OCI-LY3 (cell line): ENCODE results near the gene HPCAL1.

ENCODE experiments used
- EZH2phosphoT487 ChIP-seq: fragments of 200-600 bp; shearing (Covaris generic); IDR thresholded peaks from 2 replicates; pipeline ENCODE4 v1.6.1; 2018; ENCODE audit warnings: antibody characterized with exemption, mixed run types, low read depth
- TF ChIP-seq, protein P1 (sequence below): fragments of 200-600, 300-600 bp; sonication (generic); IDR thresholded peaks from 2 replicates; pipeline ENCODE4 v1.5.1; 2014; ENCODE audit warnings: antibody characterized with exemption, low read length, low read depth

DNA sequence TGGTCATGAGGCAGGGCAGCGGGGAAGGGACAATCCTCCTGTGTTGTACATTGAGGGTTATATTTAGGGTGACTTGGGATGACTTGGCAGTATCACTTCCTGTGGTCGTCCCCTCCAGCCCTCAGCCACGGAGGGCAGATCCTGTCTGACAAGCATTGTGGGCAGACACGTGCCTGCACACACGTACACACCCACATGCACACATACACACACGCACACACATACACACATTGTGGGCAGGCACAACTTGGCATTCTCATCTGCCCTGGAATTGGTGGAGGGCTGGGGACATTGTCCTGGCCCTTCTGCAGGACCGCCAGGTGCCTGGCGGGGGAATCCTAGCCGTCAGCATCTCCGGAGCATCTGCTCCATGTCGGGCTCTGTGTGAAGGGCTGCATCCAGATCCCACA lies 97.9 kb downstream of the HPCAL1 start:
- TF ChIP-seq EZH2phosphoT487 = no peak
- TF ChIP-seq, protein P1, sequence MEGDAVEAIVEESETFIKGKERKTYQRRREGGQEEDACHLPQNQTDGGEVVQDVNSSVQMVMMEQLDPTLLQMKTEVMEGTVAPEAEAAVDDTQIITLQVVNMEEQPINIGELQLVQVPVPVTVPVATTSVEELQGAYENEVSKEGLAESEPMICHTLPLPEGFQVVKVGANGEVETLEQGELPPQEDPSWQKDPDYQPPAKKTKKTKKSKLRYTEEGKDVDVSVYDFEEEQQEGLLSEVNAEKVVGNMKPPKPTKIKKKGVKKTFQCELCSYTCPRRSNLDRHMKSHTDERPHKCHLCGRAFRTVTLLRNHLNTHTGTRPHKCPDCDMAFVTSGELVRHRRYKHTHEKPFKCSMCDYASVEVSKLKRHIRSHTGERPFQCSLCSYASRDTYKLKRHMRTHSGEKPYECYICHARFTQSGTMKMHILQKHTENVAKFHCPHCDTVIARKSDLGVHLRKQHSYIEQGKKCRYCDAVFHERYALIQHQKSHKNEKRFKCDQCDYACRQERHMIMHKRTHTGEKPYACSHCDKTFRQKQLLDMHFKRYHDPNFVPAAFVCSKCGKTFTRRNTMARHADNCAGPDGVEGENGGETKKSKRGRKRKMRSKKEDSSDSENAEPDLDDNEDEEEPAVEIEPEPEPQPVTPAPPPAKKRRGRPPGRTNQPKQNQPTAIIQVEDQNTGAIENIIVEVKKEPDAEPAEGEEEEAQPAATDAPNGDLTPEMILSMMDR = no peak
